GM19452 (cell line): ENCODE results near the gene TMEM132D.

Experiments
- ATAC-seq: cut with Tn5 transposase; IDR thresholded peaks from one replicate; pipeline ENCODE4 v1.9.1; 2021; ENCODE audit not compliant: unreplicated experiment

Gene TMEM132D

DNA sequence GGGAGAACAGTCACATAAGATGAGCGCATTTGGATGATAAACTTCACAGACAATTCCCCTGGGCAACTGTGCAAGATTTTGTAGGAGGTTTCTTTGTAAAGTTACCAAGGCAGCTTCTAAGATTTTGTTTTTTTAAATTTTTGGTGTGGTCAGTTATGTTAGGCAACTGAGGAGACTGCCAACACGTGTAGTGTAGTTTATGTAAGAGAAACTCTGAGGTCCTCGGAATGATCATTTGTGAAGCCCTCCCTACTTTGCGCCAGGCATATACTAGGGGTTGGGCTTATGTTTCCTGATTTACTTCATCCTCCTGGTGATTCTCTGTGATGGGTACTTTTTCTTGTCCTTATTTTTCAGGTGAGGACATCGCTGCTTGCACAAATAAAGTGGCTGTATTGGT lies 433.6 kb downstream of the TMEM132D start:
- no peak for ATAC-seq

DNA sequence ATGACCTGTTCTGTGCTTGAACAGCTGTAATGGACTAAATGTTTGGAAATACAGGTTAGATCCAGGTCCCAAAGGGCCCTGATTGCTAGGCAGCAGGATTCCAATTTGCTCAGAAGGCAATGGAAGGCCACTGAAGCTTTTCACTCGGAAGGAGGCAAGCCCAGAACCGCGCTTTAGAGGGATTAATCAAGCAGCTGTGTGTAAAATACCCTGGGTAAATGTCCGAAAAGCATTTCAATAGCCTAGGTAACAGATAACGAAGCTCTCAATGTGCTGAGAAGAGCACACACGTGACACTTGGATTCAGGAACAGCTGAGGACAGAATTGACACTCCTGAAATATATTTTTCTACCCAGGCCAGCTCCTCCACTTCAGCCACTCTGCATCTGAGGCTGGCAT lies 436.1 kb downstream of the TMEM132D start:
- no peak for ATAC-seq

- no peak for ATAC-seq
These were observed 436.5 kb downstream of the TMEM132D start for GRCh38 chr12:129467289-129467688.

DNA sequence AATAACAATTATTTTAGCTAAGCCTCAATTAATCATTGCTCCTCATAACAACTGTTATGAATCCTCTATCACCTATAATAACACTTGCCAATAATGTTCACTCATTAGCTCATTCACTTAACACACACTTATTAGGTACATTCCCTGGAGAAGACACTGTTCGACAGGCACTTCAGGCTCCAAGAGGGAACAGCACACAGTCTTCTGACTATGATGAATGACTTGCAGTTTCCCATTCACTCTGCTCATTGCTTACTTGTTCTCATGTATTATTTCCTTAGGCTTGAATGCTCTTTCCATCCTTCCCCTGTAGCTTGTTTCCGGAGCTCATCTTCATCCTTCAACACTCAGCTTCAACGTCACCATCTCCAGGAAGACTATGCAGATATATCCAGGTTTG lies 437.3 kb downstream of the TMEM132D start:
- no peak for ATAC-seq

GRCh38 chr12:129459886-129460285 lies 443.9 kb downstream of the TMEM132D start:
- no peak for ATAC-seq

GRCh38 chr12:129446696-129447095 lies 457.1 kb downstream of the TMEM132D start:
- no peak for ATAC-seq

- no peak for ATAC-seq
These were observed 463.5 kb downstream of the TMEM132D start for GRCh38 chr12:129440278-129440677.

DNA sequence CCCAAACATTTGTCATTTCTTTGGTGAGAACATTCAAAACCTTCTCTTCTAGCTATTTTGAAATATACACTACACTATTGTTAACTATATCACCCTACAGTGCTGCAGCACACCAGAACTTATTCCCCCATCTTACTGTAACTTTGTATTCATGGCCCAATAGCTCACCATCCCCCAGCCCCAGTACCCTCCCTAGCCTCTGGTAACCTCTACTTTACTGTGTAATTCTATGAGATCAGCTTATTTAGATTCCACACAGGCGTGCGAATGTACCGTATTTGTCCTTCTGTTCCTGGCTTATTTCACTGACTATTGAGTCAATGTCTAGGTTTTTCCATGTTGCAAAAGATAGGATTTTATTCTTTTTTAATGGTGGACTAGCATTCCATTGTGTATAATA lies 469.0 kb downstream of the TMEM132D start:
- ATAC-seq = no peak

- ATAC-seq = no peak
These were observed 475.4 kb downstream of the TMEM132D start for GRCh38 chr12:129428240-129428936.

DNA sequence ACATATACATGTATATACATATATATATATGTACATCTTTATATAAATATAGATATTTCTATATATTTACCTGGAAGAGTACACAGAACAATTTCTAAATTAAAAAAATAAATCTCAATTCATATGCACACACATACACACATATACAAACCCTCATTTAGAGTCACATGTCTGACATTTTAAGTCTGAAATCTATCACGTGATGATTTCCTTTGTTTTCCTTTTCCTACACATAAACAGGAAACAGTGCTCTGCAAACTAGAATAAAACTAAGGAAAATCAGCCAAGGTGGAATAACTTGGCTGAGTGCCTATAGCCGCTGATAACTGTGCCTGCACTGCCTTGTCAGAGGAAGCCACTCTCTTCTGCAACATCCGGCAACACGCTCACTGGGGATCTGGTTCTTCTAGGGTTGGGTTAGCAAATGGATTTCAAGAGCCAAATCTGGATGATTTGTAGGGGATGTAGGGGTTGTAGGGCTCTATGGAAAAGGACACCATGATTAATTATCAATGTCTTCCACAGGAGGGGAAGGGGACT lies 480.7 kb downstream of the TMEM132D start:
- ATAC-seq = no peak

GRCh38 chr12:129413295-129413694 lies 490.5 kb downstream of the TMEM132D start:
- ATAC-seq = no peak

DNA sequence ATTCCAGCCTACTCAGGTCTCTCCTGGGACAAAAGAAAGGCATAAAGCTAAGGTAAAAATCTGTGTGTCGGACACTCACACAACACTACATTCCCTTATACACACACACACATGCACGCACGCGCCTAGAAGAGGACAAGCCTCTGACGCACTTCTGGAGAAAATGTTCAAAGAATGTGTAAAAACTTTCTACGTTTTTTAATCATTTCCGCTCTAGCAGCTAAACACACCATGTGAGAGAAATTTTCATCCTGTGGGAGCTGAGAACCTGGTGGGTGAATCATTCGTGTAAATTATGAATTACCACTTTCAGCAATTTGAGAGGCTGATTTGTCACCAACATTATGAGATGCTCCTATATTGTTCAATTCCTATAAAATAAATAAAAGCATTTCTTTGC lies 494.5 kb downstream of the TMEM132D start:
- ATAC-seq = no peak

DNA sequence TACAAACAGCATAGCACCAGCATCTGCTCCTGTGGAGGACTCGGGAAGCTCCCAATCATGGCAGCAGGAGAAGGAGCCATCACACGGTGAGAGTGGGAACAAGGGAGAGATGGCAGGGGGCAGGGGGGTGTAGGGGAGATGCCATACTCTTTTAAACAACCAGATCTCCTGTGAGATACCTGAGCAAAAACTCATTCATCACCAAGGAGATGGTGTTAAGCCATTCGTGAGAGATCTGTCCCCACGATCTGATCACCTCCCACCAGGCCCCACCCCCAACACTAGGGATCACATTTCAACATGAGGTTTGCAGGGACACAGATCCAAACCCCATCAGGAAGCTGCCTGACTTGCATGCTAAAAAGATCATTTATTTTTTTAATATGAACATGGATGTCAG lies 499.3 kb downstream of the TMEM132D start:
- no peak for ATAC-seq

GRCh38 chr12:129401572-129401971 lies 502.3 kb downstream of the TMEM132D start:
- ATAC-seq = no peak

- no peak for ATAC-seq
These were observed 509.5 kb downstream of the TMEM132D start for GRCh38 chr12:129394177-129394825.

DNA sequence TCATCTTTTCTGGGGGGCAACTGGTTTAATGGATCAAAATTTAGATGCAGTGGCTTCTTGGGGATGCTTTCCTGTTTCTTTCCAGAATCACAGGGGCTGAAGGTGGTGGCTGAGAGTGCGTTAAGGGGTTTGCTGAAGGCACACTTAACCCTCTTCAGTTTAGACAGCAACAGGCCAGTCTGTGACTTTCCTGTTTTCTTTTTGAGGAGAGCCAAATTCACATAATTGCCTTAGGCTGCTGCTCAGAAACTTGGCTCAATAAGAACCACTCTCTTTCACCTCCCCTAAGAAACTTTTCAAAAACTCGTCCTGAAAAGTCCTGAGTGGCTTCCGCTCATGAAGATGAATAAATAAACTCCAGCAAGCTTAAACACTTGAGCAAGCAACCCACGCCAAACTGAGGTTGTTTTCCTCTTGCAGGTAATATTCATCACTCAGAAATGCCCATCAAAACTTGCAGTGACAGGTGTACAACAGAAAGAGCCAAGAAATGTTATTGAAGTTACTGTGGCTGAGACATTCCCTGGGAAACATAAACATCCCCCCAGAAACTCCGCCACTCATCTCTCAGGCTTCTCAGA lies 510.4 kb downstream of the TMEM132D start:
- ATAC-seq = no peak

DNA sequence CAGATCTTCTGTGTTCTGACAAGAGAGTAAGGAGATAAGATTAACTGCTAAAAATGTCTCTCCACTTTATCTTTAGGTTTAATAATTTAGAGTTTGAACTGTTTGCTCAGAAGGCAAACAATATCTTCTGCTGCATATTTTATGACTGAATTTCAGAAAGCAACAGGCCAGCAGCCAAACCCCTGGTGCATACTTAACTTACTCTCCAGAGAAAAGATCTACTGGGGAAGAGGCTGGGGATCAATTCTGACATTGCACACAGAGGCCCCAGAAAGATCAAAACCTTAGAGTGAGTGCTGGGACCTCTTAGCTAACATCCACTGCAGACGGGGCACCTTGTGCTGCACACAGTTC lies 518.2 kb downstream of the TMEM132D start:
- ATAC-seq = no peak

DNA sequence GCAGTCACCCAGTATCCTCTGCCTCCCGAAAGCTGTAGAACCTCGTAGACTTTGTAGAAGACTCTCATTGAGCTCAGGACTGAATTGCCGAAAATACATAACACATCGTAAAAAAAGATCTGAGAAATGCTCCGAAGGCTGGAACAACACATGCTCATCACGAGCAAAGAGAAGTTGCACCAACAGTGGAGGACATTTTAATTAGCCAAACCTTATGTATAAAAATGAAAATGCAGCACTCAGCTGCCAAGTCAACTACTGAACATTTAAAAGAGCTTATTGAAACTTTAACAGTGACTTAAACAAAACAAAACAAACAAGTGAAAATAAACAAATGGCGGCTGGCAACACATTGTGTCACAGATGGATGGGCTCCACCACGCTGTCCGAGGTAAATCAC lies 519.9 kb downstream of the TMEM132D start:
- ATAC-seq = no peak

DNA sequence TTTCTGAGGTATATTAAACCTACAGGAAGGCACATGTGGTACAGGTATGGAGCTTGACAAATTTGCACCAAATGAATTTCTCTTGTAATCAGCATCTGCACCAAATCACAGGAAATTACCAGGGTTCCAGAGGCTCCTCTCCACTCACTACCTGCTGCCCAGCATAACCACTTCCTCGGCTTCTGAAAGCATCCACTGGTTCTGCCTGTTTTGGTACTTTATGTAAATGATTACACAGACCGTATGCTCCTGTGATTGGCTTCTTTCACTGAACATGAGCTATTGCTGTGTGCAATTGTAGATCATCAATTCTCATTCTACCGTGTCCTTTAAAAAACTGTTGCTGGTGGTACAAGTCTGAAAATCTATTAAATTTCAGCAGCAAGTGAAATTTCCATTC lies 522.1 kb downstream of the TMEM132D start:
- ATAC-seq = no peak

GRCh38 chr12:129379076-129379804 lies 524.6 kb downstream of the TMEM132D start:
- no peak for ATAC-seq

GRCh38 chr12:129378496-129378895 lies 525.3 kb downstream of the TMEM132D start:
- no peak for ATAC-seq

DNA sequence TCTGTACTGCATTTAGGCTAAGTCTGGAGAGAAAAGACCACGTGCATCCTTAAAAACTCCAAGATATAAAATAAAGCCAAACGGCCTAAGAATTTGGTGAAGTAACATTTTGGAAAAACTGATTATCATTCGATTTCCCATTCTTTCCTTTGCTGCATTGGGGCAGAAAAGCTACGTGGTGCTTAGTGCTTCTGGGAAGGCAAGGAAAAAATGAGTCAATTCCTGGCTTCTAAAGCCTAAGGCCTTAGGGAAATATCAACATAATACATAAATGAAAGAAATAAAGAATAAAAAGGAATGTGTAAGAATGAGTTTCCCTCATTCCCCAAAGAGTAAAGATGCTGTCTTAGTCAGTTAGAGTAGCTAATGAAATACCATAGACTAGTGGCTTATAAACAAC lies 530.1 kb downstream of the TMEM132D start:
- ATAC-seq = no peak
